GM12878 (cell line): ENCODE measurements around the gene ELK4. TPM values are rescaled to one million over a fixed set of nuclear protein-coding genes. Genes with fewer than 3 reads are reported as not detected.

ENCODE experiments used
- ATAC-seq: fragments of 200-7000 bp; cut with Tn5 transposase; 3 replicates; pipeline ENCODE4 v1.9.1; 2020; ENCODE audit warnings: mild to moderate bottlenecking, moderate library complexity
- BruUV-seq: library from RNA; stranded (reverse); fragments of 400-500 nt; replicated peaks from 2 replicates; lab custom pipeline; 2021; lab: Mats Ljungman, UMichigan
- CTCF ChIA-PET: fragments of 300-600 bp; sonication (Branson Sonifier 250); formaldehyde crosslinking; extraction: SDS; loops from one replicate; lab custom pipeline; 2021; ENCODE audit warnings: inconsistent platforms; lab: Yijun Ruan, JAX
- POLR2A ChIA-PET: fragments of 350-600 bp; formaldehyde crosslinking; extraction: SDS; loops from one replicate; lab custom pipeline; 2021; ENCODE audit warnings: inconsistent platforms; lab: Charles Lee
- RAD21 ChIA-PET: fragments of 300-600 bp; sonication (Branson Sonifier 250); formaldehyde crosslinking; loops from one replicate; lab custom pipeline; 2023; ENCODE audit warnings: antibody characterized with exemption; ENCODE audit not compliant: unreplicated experiment; lab: Charles Lee
- SMC1A ChIA-PET: fragments of 300-600 bp; sonication (Branson Sonifier 250); formaldehyde crosslinking; loops from one replicate; lab custom pipeline; 2023; ENCODE audit not compliant: unreplicated experiment, uncharacterized antibody; lab: Charles Lee
- DNase-seq: peaks from one replicate; pipeline ENCODE4 v3.0.0-alpha.2; 2011; ENCODE audit warnings: low read depth, low spot score
- FAIRE-seq: peaks from 3 replicates; lab custom pipeline; 2011; peaks lifted over from hg19 to GRCh38; lab: Jason Lieb, UNC
- H2AFZ ChIP-seq: 2 replicates; pipeline ENCODE4 v1.6.0; 2011; ENCODE audit warnings: low read depth, low read length, control low read depth; ENCODE audit not compliant: control insufficient read depth
- H3K27ac ChIP-seq: 2 replicates; pipeline ENCODE4 v1.5.1; 2011; ENCODE audit warnings: control low read depth; ENCODE audit not compliant: control insufficient read depth, insufficient read depth
- H3K27me3 ChIP-seq, 2 experiments: replicated peaks in 1 of 2; 2 replicates each; pipeline versions ENCODE4 v1.6.0 to v1.6.1; 2011; ENCODE audit warnings: low read length in 1 of 2; ENCODE audit not compliant: control insufficient read depth in 2 of 2, insufficient read depth in 2 of 2
- H3K36me3 ChIP-seq, 2 experiments: 2 replicates each; pipeline ENCODE4 v1.5.1; 2011; ENCODE audit warnings: low read length in 1 of 2; ENCODE audit not compliant: control insufficient read depth in 2 of 2, insufficient read depth in 2 of 2
- H3K4me1 ChIP-seq: 2 replicates; pipeline ENCODE4 v1.6.1; 2011; ENCODE audit warnings: mild to moderate bottlenecking, low read length, moderate library complexity, mixed read lengths; ENCODE audit not compliant: control insufficient read depth, insufficient read depth
- H3K4me2 ChIP-seq: 2 replicates; pipeline ENCODE4 v1.6.0; 2011; ENCODE audit warnings: control low read depth; ENCODE audit not compliant: control insufficient read depth, insufficient read depth
- H3K4me3 ChIP-seq: fragments of 200-600 bp; sonication (generic); 2 replicates; pipeline ENCODE4 v1.5.1; 2016
- H3K79me2 ChIP-seq: 2 replicates; pipeline ENCODE4 v1.6.0; 2011; ENCODE audit warnings: low read length; ENCODE audit not compliant: control insufficient read depth, insufficient read depth
- H3K9ac ChIP-seq: 2 replicates; pipeline ENCODE4 v1.8.0; 2011; ENCODE audit warnings: low read length, control low read depth, mixed read lengths; ENCODE audit not compliant: control insufficient read depth, insufficient read depth
- H3K9me3 ChIP-seq: replicated peaks from 3 replicates; pipeline ENCODE4 v1.5.1; 2011; ENCODE audit warnings: mild to moderate bottlenecking, low read length; ENCODE audit not compliant: control insufficient read depth, insufficient read depth
- H4K20me1 ChIP-seq: 2 replicates; pipeline ENCODE4 v1.6.0; 2011; ENCODE audit not compliant: control insufficient read depth, insufficient read depth
- CEBPZ ChIP-seq: fragments of 150-350 bp; IDR thresholded peaks from 2 replicates; pipeline ENCODE4 v1.6.1; 2016; ENCODE audit warnings: low read depth, low read length
- HDAC2 ChIP-seq: fragments of 200-600 bp; sonication (generic); IDR thresholded peaks from 2 replicates; pipeline ENCODE4 v1.6.1; 2017
- HDGF ChIP-seq: fragments of 450-650 bp; IDR thresholded peaks from 2 replicates; pipeline ENCODE4 v1.6.1; 2016; ENCODE audit warnings: antibody characterized with exemption
- POLR2A ChIP-seq: IDR thresholded peaks from 2 replicates; pipeline ENCODE4 v1.6.1; 2011; ENCODE audit warnings: low read depth, mild to moderate bottlenecking, low read length
- RCOR1 ChIP-seq: conservative IDR thresholded peaks from 2 replicates; pipeline ENCODE4 v1.6.1; 2012; ENCODE audit warnings: low read depth, low read length, improper control_type of control experiment
- SPI1 ChIP-seq: IDR thresholded peaks from 2 replicates; pipeline ENCODE4 v1.6.1; 2011; ENCODE audit warnings: low read depth, mild to moderate bottlenecking, low read length, moderate library complexity, borderline replicate concordance; ENCODE audit not compliant: insufficient read depth
- SRF ChIP-seq, 2 experiments: IDR thresholded peaks; 2 replicates each; pipeline ENCODE4 v1.6.1; 2011; ENCODE audit warnings: low read depth in 2 of 2, low read length in 2 of 2, mild to moderate bottlenecking in 1 of 2, moderate library complexity in 1 of 2
- SUPT20H ChIP-seq: IDR thresholded peaks from 2 replicates; pipeline ENCODE4 v1.6.1; 2011; ENCODE audit warnings: low read depth, mild to moderate bottlenecking, low read length, moderate library complexity, borderline replicate concordance; ENCODE audit not compliant: control insufficient read depth
- ZBED1 ChIP-seq: IDR thresholded peaks from 2 replicates; pipeline ENCODE4 v1.6.1; 2016; ENCODE audit warnings: borderline replicate concordance
- ZBTB33 ChIP-seq: fragments of 450-650 bp; IDR thresholded peaks from 2 replicates; pipeline ENCODE4 v1.6.1; 2017; ENCODE audit warnings: mild to moderate bottlenecking
- ZZZ3 ChIP-seq: IDR thresholded peaks from 2 replicates; pipeline ENCODE4 v1.6.1; 2011; ENCODE audit warnings: low read depth; ENCODE audit not compliant: control insufficient read depth, insufficient read length
- WGBS: methylation state at CpG from one replicate; pipeline ENCODE4 v1.1.6; 2016; ENCODE audit warnings: low lambda C conversion rate; ENCODE audit not compliant: insufficient replicate concordance, insufficient coverage; ENCODE audit errors: missing lambda C conversion rate; 5-methylcytosine and 5-hydroxymethylcytosine counted together
- in situ Hi-C: fragments of 300-500 bp; cut with MboI; formaldehyde crosslinking; loops from 9 replicates; pipeline ENCODE4 v1.14.3; 2018; ENCODE audit warnings: mixed read lengths
- intact Hi-C: fragments of 100-400 bp; cut with micrococcal nuclease; formaldehyde crosslinking; loops from one replicate; pipeline ENCODE4 v1.14.2; 2022; ENCODE audit not compliant: unreplicated experiment
- polyA plus RNA-seq, 11 experiments: library from polyadenylated mRNA; depleted of rRNA in 4 of 11; unstranded in 6 of 11; stranded (reverse) in 5 of 11; fragments of >200 nt; fragmentation: Nextera tagmentation in 4 of 11; fragmentation: Illumina TruSeq in 1 of 11; extraction: Ambion mirVana in 4 of 11; extraction: Trizol in 1 of 11; gene quantifications; 1 replicate in 1 of 11; 2 replicates in 10 of 11; pipeline versions ENCODE4 v1.2.1 to v1.2.3, GENCODE V29; 2011 to 2016; ENCODE audit warnings: inconsistent platforms in 2 of 11, missing spikeins in 2 of 11, low read depth in 1 of 11
- total RNA-seq, 4 experiments: library from RNA; depleted of rRNA in 3 of 4; stranded (reverse); fragments of >200 nt in 3 of 4; fragmentation: Illumina TruSeq in 1 of 4; extraction: Trizol in 1 of 4; gene quantifications; 2 replicates each; pipeline versions ENCODE4 v1.2.1 to v1.2.3, GENCODE V29; 2013 to 2021

Gene ELK4
- total and polyA plus RNA-seq, 10 of the 15 experiments (the other 5 are each of a cell fraction or from before 2014, with no cell fraction given) = 5.2 to 71.5 (median 18.5) TPM

GRCh38 chr1:205652984-205653383, 21.2 kb upstream of the ELK4 start:
- ATAC-seq (no peak), DNase-seq (no peak), FAIRE-seq (no peak)
- Histone ChIP-seq H4K20me1 (no peaks in the 10 kb centered on the region), H3K79me2 (no peaks in the 10 kb centered on the region), H3K27ac (no peak overlapping the region), H3K36me3 (no peaks in the 10 kb centered on the region), H3K27me3 (no peaks in the 10 kb centered on the region), H3K4me1 (no peaks in the 10 kb centered on the region), H3K9ac (no peak overlapping the region), H3K4me3 (no peak overlapping the region), H2AFZ (no peak overlapping the region), H3K4me2 (no peak overlapping the region), H3K9me3 (no peaks in the 10 kb centered on the region)
- POLR2A ChIA-PET = interaction anchor here (0.6 to 1.3 kb wide), 3 partner anchors 21 to 528 kb away, joined by 5 to 6 read pairs (median 5); no protein-coding TSS in a partner anchor
- in situ Hi-C loops = loop anchor here (5.0 kb wide), 1 partner anchor 126 kb away; no protein-coding TSS in a partner anchor
- intact Hi-C loops = no loop called here
- CTCF ChIA-PET = interaction anchor here (0.6 to 31.9 kb wide), 4 partner anchors 20 to 60 kb away, joined by 3 to 1339 read pairs (median 401); partner anchors contain the start of gene ELK4
- BruUV-seq = no TSS peak
- SMC1A ChIA-PET = interaction anchor here (7.9 to 26.7 kb wide), 3 partner anchors 13 to 61 kb away, joined by 118 to 1008 read pairs (median 415); no protein-coding TSS in a partner anchor
- 71% methylated on average over 11 of the region's 11 CpGs for WGBS
- no peak for TF ChIP-seq ZZZ3
- TF ChIP-seq CEBPZ = no peak
- TF ChIP-seq HDAC2 = no peak
- TF ChIP-seq ZBED1 = no peak
- TF ChIP-seq SUPT20H = no peak
- no peak for TF ChIP-seq SRF (IDR thresholded peaks at IDR 0.05; ENCODE audit: low read depth in 2 of 2, low read length in 2 of 2)
- no peak for TF ChIP-seq ZBTB33
- TF ChIP-seq HDGF = no peak
- TF ChIP-seq RCOR1 = no peak
- TF ChIP-seq SPI1 = no peak
- TF ChIP-seq POLR2A = no peak
- RAD21 ChIA-PET = interaction anchor here (0.7 to 8.2 kb wide), 2 partner anchors 59 to 61 kb away, joined by 6 to 452 read pairs; no protein-coding TSS in a partner anchor
